BE2C (cell line): ENCODE measurements around the gene FXYD4.

Experiments
- DNase-seq: peaks from one replicate; pipeline ENCODE4 v3.0.0-alpha.2; 2020
- H3K27me3 ChIP-seq: fragments of 250-450 bp; sonication (Bioruptor Pico); 2 replicates; pipeline ENCODE4 v1.5.1; 2020; ENCODE audit warnings: mild to moderate bottlenecking
- H3K36me3 ChIP-seq: fragments of 250-450 bp; sonication (Bioruptor Pico); 2 replicates; pipeline ENCODE4 v1.5.1; 2020; ENCODE audit warnings: mild to moderate bottlenecking
- H3K4me1 ChIP-seq: fragments of 250-450 bp; sonication (Bioruptor Pico); 2 replicates; pipeline ENCODE4 v1.5.1; 2020
- H3K4me3 ChIP-seq: 2 replicates; pipeline ENCODE4 v1.5.1; 2011; ENCODE audit warnings: low read depth, low read length
- H3K9me3 ChIP-seq: fragments of 250-450 bp; sonication (Bioruptor Pico); 2 replicates; pipeline ENCODE4 v1.5.1; 2020
- CTCF ChIP-seq: IDR thresholded peaks from 2 replicates; pipeline ENCODE4 v1.5.1; 2012; ENCODE audit warnings: mild to moderate bottlenecking, low read depth, low read length

The FXYD4 gene

DNA sequence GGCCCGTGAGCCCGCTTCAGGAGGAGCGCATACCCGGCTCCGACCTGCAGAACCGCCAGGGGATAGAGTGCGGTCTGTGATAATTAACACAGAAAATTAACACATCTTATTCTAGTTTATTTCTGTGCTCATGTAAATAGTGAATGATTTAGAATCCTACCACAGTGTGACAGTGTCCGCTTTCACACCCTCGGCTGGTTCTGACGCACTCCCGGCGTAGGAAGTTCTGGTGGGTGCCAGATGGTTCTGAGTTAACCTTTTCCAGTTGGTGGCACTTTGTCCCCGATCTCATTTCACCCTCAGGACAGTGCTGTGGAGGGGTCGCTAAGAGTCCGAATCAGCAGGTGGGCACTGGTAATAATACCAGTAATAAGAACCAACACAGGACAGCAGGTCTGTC lies 28.3 kb upstream of the FXYD4 start:
- TF ChIP-seq CTCF, result no peak
- Histone ChIP-seq H3K36me3 (no peaks in the 10 kb centered on the region), H3K4me3 (no peak overlapping the region), H3K27me3 (peaks cover 4% of the 10 kb centered on the region; the same call in 1 of the 2 replicates), H3K4me1 (no peaks in the 10 kb centered on the region), H3K9me3 (no peaks in the 10 kb centered on the region)
- DNase-seq, result no peak

DNA sequence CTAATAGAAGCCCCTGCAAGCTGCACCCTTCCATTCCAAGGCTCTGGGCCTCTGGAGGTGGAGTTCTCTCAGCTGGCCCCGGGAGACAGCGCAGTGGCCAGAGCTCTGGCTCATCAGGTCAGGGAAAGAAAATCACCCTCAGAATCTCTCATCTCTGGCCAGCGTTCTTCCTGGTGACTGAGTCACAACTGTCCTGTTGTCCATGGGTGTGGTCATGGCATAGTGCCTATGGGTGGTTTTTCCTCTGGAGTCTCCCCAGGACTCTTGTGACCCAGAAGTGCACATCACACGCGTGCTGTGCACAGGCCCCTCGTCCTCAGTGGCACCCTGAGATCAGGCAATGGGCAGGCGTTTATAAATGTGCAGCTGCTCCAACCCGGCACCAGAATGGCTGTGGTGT lies 27.4 kb upstream of the FXYD4 start:
- TF ChIP-seq CTCF, result no peak
- H3K36me3 ChIP-seq, result no peaks in the 10 kb centered on the region
- H3K9me3 ChIP-seq, result no peaks in the 10 kb centered on the region
- no peaks in the 10 kb centered on the region for H3K4me1 ChIP-seq
- peaks cover 4% of the 10 kb centered on the region; the same call in 1 of the 2 replicates for H3K27me3 ChIP-seq
- H3K4me3 ChIP-seq, result no peak overlapping the region
- no peak for DNase-seq

- Histone ChIP-seq H3K4me3 (no peak overlapping the region), H3K36me3 (no peaks in the 10 kb centered on the region), H3K27me3 (no peaks in the 10 kb centered on the region), H3K9me3 (no peaks in the 10 kb centered on the region), H3K4me1 (no peaks in the 10 kb centered on the region)
- no peak for DNase-seq
- TF ChIP-seq CTCF, result no peak
These were observed 23.4 kb upstream of the FXYD4 start for GRCh38 chr10:43347997-43348396.

GRCh38 chr10:43348511-43349312 lies 22.7 kb upstream of the FXYD4 start:
- peak; percentile 95 for TF ChIP-seq CTCF
- H3K36me3 ChIP-seq, result no peaks in the 10 kb centered on the region
- H3K4me3 ChIP-seq, result no peak overlapping the region
- DNase-seq, result peak; percentile 80
- H3K9me3 ChIP-seq, result no peaks in the 10 kb centered on the region
- H3K27me3 ChIP-seq, result no peaks in the 10 kb centered on the region
- no peaks in the 10 kb centered on the region for H3K4me1 ChIP-seq

- peak; percentile 34 for DNase-seq
- TF ChIP-seq CTCF, result no peak
- Histone ChIP-seq H3K27me3 (no peaks in the 10 kb centered on the region), H3K4me1 (no peaks in the 10 kb centered on the region), H3K9me3 (no peaks in the 10 kb centered on the region), H3K36me3 (no peaks in the 10 kb centered on the region), H3K4me3 (no peak overlapping the region)
These were observed 21.3 kb upstream of the FXYD4 start for GRCh38 chr10:43350156-43350555.

- Histone ChIP-seq H3K4me3 (no peak overlapping the region), H3K4me1 (no peaks in the 10 kb centered on the region), H3K9me3 (no peaks in the 10 kb centered on the region), H3K27me3 (no peaks in the 10 kb centered on the region), H3K36me3 (no peaks in the 10 kb centered on the region)
- TF ChIP-seq CTCF, result no peak
- no peak for DNase-seq
These were observed 20.8 kb upstream of the FXYD4 start for GRCh38 chr10:43350686-43351085.
